Panc1 (cell line): ENCODE measurements around the gene PRLR.

Experiments used
- CTCF ChIP-seq: fragments of 450-650 bp; IDR thresholded peaks from 2 replicates; pipeline ENCODE4 v1.5.1; 2017; ENCODE audit warnings: mild to moderate bottlenecking
- POLR2AphosphoS5 ChIP-seq: IDR thresholded peaks from 2 replicates; pipeline ENCODE4 v1.6.1; 2012; ENCODE audit warnings: mild to moderate bottlenecking, low read depth, low read length, moderate library complexity

GRCh38 chr5:35103637-35104299, 126.5 kb downstream of the PRLR start:
- no peak for TF ChIP-seq POLR2AphosphoS5
- no peak for TF ChIP-seq CTCF
